Kidney epithelial cell (primary cell): ENCODE results near the gene ADRA2C. TPM values are rescaled to one million over a fixed set of nuclear protein-coding genes. Genes with fewer than 3 reads are reported as not detected.

ENCODE experiments used
- DNase-seq: peaks from one replicate; pipeline ENCODE4 v3.0.0-alpha.2; 2010; ENCODE audit warnings: low read depth
- H3K27me3 ChIP-seq: 2 replicates; pipeline ENCODE4 v1.6.0; 2011; ENCODE audit warnings: low read length; ENCODE audit not compliant: control insufficient read depth, insufficient read depth
- H3K36me3 ChIP-seq: 2 replicates; pipeline ENCODE4 v1.5.1; 2011; ENCODE audit warnings: low read length; ENCODE audit not compliant: control insufficient read depth, insufficient read depth
- H3K4me3 ChIP-seq: 2 replicates; pipeline ENCODE4 v1.5.1; 2011; ENCODE audit warnings: low read depth, mild to moderate bottlenecking, control low read depth, low read length
- total RNA-seq: library from RNA; depleted of rRNA; stranded (reverse); fragments of >200 nt; gene quantifications from 2 replicates; pipeline ENCODE4 v1.2.3, GENCODE V29; 2015
- TF ChIP-seq, protein P1 (sequence below): IDR thresholded peaks from 2 replicates; pipeline ENCODE4 v1.5.1; 2011; ENCODE audit warnings: mild to moderate bottlenecking, moderate library complexity, low read length, control low read depth, inconsistent platforms; ENCODE audit not compliant: insufficient read depth, poor library complexity, severe bottlenecking

The ADRA2C gene
- total RNA-seq, 1 donor from 2014 or later = 1.0 TPM

- DNase-seq = no peak
- TF ChIP-seq, protein P1, sequence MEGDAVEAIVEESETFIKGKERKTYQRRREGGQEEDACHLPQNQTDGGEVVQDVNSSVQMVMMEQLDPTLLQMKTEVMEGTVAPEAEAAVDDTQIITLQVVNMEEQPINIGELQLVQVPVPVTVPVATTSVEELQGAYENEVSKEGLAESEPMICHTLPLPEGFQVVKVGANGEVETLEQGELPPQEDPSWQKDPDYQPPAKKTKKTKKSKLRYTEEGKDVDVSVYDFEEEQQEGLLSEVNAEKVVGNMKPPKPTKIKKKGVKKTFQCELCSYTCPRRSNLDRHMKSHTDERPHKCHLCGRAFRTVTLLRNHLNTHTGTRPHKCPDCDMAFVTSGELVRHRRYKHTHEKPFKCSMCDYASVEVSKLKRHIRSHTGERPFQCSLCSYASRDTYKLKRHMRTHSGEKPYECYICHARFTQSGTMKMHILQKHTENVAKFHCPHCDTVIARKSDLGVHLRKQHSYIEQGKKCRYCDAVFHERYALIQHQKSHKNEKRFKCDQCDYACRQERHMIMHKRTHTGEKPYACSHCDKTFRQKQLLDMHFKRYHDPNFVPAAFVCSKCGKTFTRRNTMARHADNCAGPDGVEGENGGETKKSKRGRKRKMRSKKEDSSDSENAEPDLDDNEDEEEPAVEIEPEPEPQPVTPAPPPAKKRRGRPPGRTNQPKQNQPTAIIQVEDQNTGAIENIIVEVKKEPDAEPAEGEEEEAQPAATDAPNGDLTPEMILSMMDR = no peak
- Histone ChIP-seq H3K4me3 (no peak overlapping the region), H3K36me3 (no peaks in the 10 kb centered on the region), H3K27me3 (peaks cover 4% of the 10 kb centered on the region)
These were observed 14.4 kb downstream of the ADRA2C start for GRCh38 chr4:3780347-3781171.

DNA sequence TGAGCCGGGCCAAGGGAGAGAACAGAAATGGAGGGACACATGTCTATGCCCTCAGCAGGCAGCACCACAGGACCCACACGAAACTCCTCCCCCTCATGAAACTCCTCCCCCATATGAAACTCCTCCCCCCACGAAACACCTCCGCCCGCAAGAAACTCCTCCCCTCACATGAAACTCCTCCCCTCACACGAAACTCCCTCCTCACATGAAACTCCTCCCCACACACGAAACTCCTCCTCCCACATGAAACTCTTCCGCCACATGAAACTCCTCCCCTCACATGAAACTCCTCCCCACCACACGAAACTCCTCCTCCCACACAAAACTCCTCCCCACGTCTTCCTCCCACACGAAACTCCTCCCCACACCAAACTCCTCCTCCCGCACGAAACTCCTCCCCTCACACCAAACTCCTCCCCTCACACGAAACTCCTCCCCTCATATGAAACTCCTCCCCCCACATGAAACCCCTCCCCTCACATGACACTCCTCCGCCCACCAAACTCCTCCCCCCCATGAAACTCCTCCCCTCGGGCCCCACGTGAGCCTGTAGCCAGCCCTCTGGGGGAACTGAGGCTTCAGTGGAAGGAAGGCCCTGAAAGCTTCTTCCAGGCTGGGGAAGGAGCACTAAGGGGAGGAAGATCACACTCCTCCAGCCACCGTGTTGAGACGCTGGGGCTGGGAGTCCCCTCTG lies 15.2 kb downstream of the ADRA2C start:
- Histone ChIP-seq H3K27me3 (peaks cover 4% of the 10 kb centered on the region), H3K36me3 (no peaks in the 10 kb centered on the region), H3K4me3 (no peak overlapping the region)
- DNase-seq = no peak
- TF ChIP-seq, protein P1 = no peak

DNA sequence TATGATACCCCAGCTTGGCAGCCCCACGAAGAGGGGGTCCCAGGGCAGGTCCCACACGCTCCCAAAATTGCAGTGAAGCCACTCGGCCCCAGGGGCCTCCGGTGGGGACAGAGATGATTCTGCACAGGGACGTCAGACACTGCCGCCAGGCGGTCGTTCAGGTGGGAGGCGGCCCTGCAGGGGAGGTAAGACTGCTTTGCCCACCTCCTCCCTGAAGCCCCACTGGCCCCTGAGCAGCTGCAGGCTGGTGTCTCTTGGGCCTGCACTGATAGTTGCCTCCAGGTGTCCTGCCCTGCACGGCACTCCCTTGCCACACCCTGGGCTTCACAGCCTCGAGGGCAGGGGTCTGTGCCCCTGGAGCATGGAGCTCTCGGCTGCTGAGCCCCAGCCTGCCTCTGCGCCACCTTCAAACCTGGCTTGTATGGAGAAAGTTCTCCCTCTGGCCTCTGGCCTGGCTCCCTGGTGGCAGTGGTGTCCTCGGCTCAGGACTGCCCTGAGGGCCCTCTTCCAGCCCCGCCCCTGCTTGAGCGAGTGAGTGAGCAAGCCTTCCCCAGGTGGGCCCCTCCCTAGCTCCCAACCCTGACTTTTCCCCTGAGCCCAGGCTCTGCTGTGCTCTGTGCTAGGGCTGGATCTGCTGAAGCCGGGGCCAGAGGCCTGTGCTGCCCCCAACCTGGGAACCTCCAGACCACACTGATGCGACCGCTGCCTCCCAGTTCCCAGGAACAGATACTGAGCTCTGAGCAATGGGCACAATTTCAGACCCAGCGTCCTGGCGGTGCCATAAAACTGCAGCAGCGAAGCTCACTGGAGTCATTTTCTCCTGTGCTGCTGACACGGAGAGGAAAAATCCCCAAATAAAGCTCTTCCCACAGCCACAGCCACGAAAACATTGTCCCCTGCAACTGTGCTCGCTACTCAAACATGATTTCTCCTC lies 16.1 kb downstream of the ADRA2C start:
- peaks cover 4% of the 10 kb centered on the region for H3K27me3 ChIP-seq
- TF ChIP-seq, protein P1 = no peak

GRCh38 chr4:3783693-3784306 lies 17.6 kb downstream of the ADRA2C start:
- Histone ChIP-seq H3K36me3 (no peaks in the 10 kb centered on the region), H3K4me3 (no peak overlapping the region), H3K27me3 (peaks cover 4% of the 10 kb centered on the region)
- TF ChIP-seq, protein P1 = peak; percentile 24
- no peak for DNase-seq

More for the DNA sequence above, 16.1 kb downstream of the ADRA2C start:
- no peaks in the 10 kb centered on the region for H3K36me3 ChIP-seq
- H3K4me3 ChIP-seq = no peak overlapping the region
- DNase-seq = no peak

- DNase-seq = no peak
- TF ChIP-seq, protein P1 = no peak
- H3K27me3 ChIP-seq = peaks cover 4% of the 10 kb centered on the region
These were observed 18.5 kb downstream of the ADRA2C start for GRCh38 chr4:3784454-3785291.

More at GRCh38 chr4:3784454-3785291, 18.5 kb downstream of the ADRA2C start:
- no peaks in the 10 kb centered on the region for H3K36me3 ChIP-seq
- H3K4me3 ChIP-seq = no peak overlapping the region
